GM21360 (cell line): ENCODE results near the gene GNAQ.

ENCODE experiments used
- ATAC-seq: cut with Tn5 transposase; IDR thresholded peaks from one replicate; pipeline ENCODE4 v1.9.1; 2021; ENCODE audit warnings: mild to moderate bottlenecking, moderate library complexity; ENCODE audit not compliant: unreplicated experiment

GNAQ gene

GRCh38 chr9:77977210-77977611, 54.4 kb downstream of the GNAQ start:
- no peak for ATAC-seq

- ATAC-seq: no peak
Observed at GRCh38 chr9:77975806-77976205, 55.8 kb downstream of the GNAQ start.

- no peak for ATAC-seq
Observed at GRCh38 chr9:77975036-77975435, 56.6 kb downstream of the GNAQ start.

GRCh38 chr9:77974434-77974833, 57.2 kb downstream of the GNAQ start:
- ATAC-seq: no peak

- no peak for ATAC-seq
Observed at GRCh38 chr9:77969083-77969482, 62.5 kb downstream of the GNAQ start.

- ATAC-seq: no peak
Observed at GRCh38 chr9:77968506-77968905, 63.1 kb downstream of the GNAQ start.

GRCh38 chr9:77966718-77967117, 64.9 kb downstream of the GNAQ start:
- ATAC-seq: no peak

GRCh38 chr9:77965445-77966123, 66.0 kb downstream of the GNAQ start:
- no peak for ATAC-seq

- no peak for ATAC-seq
Observed at GRCh38 chr9:77964258-77964657, 67.4 kb downstream of the GNAQ start.

GRCh38 chr9:77961541-77961940, 70.1 kb downstream of the GNAQ start:
- ATAC-seq: no peak

GRCh38 chr9:77960356-77961153, 71.1 kb downstream of the GNAQ start:
- ATAC-seq: no peak

- ATAC-seq: no peak
Observed at GRCh38 chr9:77959803-77960202, 71.8 kb downstream of the GNAQ start.

- no peak for ATAC-seq
Observed at GRCh38 chr9:77957652-77958051, 74.0 kb downstream of the GNAQ start.

GRCh38 chr9:77956555-77956954, 75.1 kb downstream of the GNAQ start:
- no peak for ATAC-seq

GRCh38 chr9:77954666-77955015, 77.0 kb downstream of the GNAQ start:
- no peak for ATAC-seq

GRCh38 chr9:77954013-77954665, 77.5 kb downstream of the GNAQ start:
- ATAC-seq: no peak

GRCh38 chr9:77953590-77953989, 78.0 kb downstream of the GNAQ start:
- no peak for ATAC-seq

GRCh38 chr9:77952635-77953328, 78.8 kb downstream of the GNAQ start:
- ATAC-seq: no peak

- no peak for ATAC-seq
Observed at GRCh38 chr9:77951369-77951768, 80.2 kb downstream of the GNAQ start.

GRCh38 chr9:77949751-77950436, 81.7 kb downstream of the GNAQ start:
- no peak for ATAC-seq

GRCh38 chr9:77947651-77948050, 84.0 kb downstream of the GNAQ start:
- no peak for ATAC-seq
